K562 (cell line): Measurements from ENCODE around the gene LZTS3. TPM values are rescaled to one million over a fixed set of nuclear protein-coding genes. Genes with fewer than 3 reads are reported as not detected.
"Not testable (repeated sequence)": the region's sequence is repeated elsewhere in the genome, so short reads cannot be mapped to it uniquely, and the experiment has no call there.

Source experiments
- ATAC-seq: fragments of 200-7000 bp; cut with Tn5 transposase; 3 replicates; pipeline ENCODE4 v1.9.1; 2020; ENCODE audit warnings: moderate library complexity
- BruUV-seq: library from RNA; stranded (reverse); fragments of 400-500 nt; replicated peaks from 2 replicates; lab custom pipeline; 2021; lab: Mats Ljungman, UMichigan
- CTCF ChIA-PET: fragments of 300-600 bp; formaldehyde crosslinking; extraction: SDS; loops from one replicate; lab custom pipeline; 2021; ENCODE audit warnings: low intra/inter-chr PET ratio; lab: Yijun Ruan, JAX
- POLR2A ChIA-PET: fragments of 300-600, 350-650 bp; sonication (Branson Sonifier 250); formaldehyde crosslinking; extraction: SDS; loops from one replicate; lab custom pipeline; 2021; ENCODE audit warnings: antibody characterized with exemption, inconsistent platforms; lab: Yijun Ruan, JAX
- DNase-seq, 4 experiments: peaks; one replicate each; pipeline versions ENCODE4 v3.0.0 to v3.0.0-alpha.2; 2011 to 2018; ENCODE audit warnings: low spot score in 3 of 4, mixed read lengths in 3 of 4; ENCODE audit errors: extremely low read depth in 1 of 4
- FAIRE-seq: peaks from 2 replicates; lab custom pipeline; 2011; peaks lifted over from hg19 to GRCh38; lab: Jason Lieb, UNC
- H2AFZ ChIP-seq: 2 replicates; pipeline ENCODE4 v1.6.0; 2011; ENCODE audit warnings: low read depth, low read length, control low read depth, inconsistent platforms
- H3K27ac ChIP-seq: fragments of 200-600 bp; 3 replicates; pipeline ENCODE4 v1.8.0; 2011; ENCODE audit warnings: low read depth, mild to moderate bottlenecking, control low read depth, inconsistent platforms, low read length, moderate library complexity, mixed read lengths; ENCODE audit errors: extremely low read depth
- H3K27me3 ChIP-seq, 2 experiments: fragments of 300-600 bp in 1 of 2; 2 replicates in 1 of 2; 3 replicates in 1 of 2; pipeline versions ENCODE4 v1.6.0 to v1.8.0; 2011; ENCODE audit warnings: inconsistent platforms in 2 of 2, low read length in 2 of 2, mild to moderate bottlenecking in 1 of 2, mixed read lengths in 1 of 2, moderate library complexity in 1 of 2; ENCODE audit not compliant: control insufficient read depth in 2 of 2, insufficient read depth in 2 of 2
- H3K36me3 ChIP-seq: fragments of 300-600 bp; 3 replicates; pipeline ENCODE4 v1.8.0; 2011; ENCODE audit warnings: mild to moderate bottlenecking, low read length, inconsistent platforms; ENCODE audit not compliant: control insufficient read depth, insufficient read depth
- H3K4me1 ChIP-seq, 2 experiments: fragments of 200-600 bp in 1 of 2; replicated peaks in 1 of 2; 2 replicates in 1 of 2; 3 replicates in 1 of 2; pipeline versions ENCODE4 v1.5.1 to v1.8.0; 2011; ENCODE audit warnings: inconsistent platforms in 2 of 2, low read length in 2 of 2, mild to moderate bottlenecking in 1 of 2, mixed read lengths in 1 of 2, moderate library complexity in 1 of 2; ENCODE audit not compliant: control insufficient read depth in 2 of 2, insufficient read depth in 2 of 2
- H3K4me2 ChIP-seq: 2 replicates; pipeline ENCODE4 v1.6.1; 2011; ENCODE audit warnings: low read length, control low read depth, inconsistent platforms, mixed read lengths; ENCODE audit not compliant: insufficient read depth
- H3K4me3 ChIP-seq: fragments of 200-600 bp; sonication (generic), shearing (Covaris generic); 2 replicates; pipeline ENCODE4 v1.5.1; 2016; ENCODE audit warnings: control low read depth, inconsistent platforms
- H3K79me2 ChIP-seq: fragments of 200-600 bp; 3 replicates; pipeline ENCODE4 v1.8.0; 2011; ENCODE audit warnings: low read length, inconsistent platforms; ENCODE audit not compliant: control insufficient read depth, insufficient read depth
- H3K9ac ChIP-seq, 2 experiments: 2 replicates each; pipeline versions ENCODE4 v1.6.0 to v1.6.1; 2011; ENCODE audit warnings: low read depth in 2 of 2, low read length in 2 of 2, control low read depth in 1 of 2, inconsistent platforms in 1 of 2, mild to moderate bottlenecking in 1 of 2, mixed read lengths in 1 of 2; ENCODE audit not compliant: insufficient read depth in 1 of 2
- H3K9me1 ChIP-seq: one replicate; pipeline ENCODE4 v1.6.0; 2011; ENCODE audit warnings: inconsistent platforms, mild to moderate bottlenecking, low read length, moderate library complexity; ENCODE audit not compliant: control insufficient read depth, insufficient read depth
- H3K9me3 ChIP-seq: replicated peaks from 2 replicates; pipeline ENCODE4 v1.5.1; 2011; ENCODE audit warnings: low read depth, low read length, inconsistent platforms; ENCODE audit not compliant: control insufficient read depth, insufficient read depth
- H4K20me1 ChIP-seq: replicated peaks from 2 replicates; pipeline ENCODE4 v1.6.1; 2011; ENCODE audit warnings: low read length, inconsistent platforms, mixed read lengths; ENCODE audit not compliant: control insufficient read depth, insufficient read depth
- PHTF2 ChIP-seq: fragments of 250-450 bp; sonication (Bioruptor Pico); IDR thresholded peaks from 2 replicates; pipeline ENCODE4 v1.5.0; 2021; ENCODE audit warnings: mild to moderate bottlenecking
- WGBS: fragments of 100-300 bp; shearing (Covaris generic); methylation state at CpG from one replicate; pipeline ENCODE4 v1.1.6; 2016; ENCODE audit warnings: low coverage, mixed read lengths; ENCODE audit not compliant: insufficient coverage; ENCODE audit errors: missing lambda C conversion rate; 5-methylcytosine and 5-hydroxymethylcytosine counted together
- in situ Hi-C: fragments of 300-500 bp; cut with MboI; formaldehyde crosslinking; loops from 4 replicates; pipeline ENCODE4 v1.15.0; 2018; ENCODE audit warnings: inconsistent platforms, mixed read lengths
- intact Hi-C: fragments of 100-400 bp; cut with micrococcal nuclease; formaldehyde crosslinking; loops from 2 replicates; pipeline ENCODE4 v1.14.2; 2022
- polyA plus RNA-seq, 8 experiments: library from polyadenylated mRNA; depleted of rRNA in 4 of 8; stranded (reverse) in 5 of 8; unstranded in 3 of 8; fragments of >200 nt; fragmentation: Nextera tagmentation in 2 of 8; fragmentation: Illumina TruSeq in 1 of 8; extraction: Ambion mirVana in 2 of 8; extraction: Trizol in 1 of 8; gene quantifications; 2 replicates each; pipeline versions ENCODE4 v1.2.1 to v1.2.3, GENCODE V29; 2011 to 2014; ENCODE audit warnings: inconsistent platforms in 1 of 8, missing spikeins in 1 of 8
- total RNA-seq, 7 experiments: library from RNA; depleted of rRNA in 6 of 7; stranded (reverse); fragments of >200 nt in 6 of 7; fragmentation: Illumina TruSeq in 2 of 7; extraction: Trizol in 2 of 7; gene quantifications; 2 replicates each; pipeline versions ENCODE4 v1.2.1 to v1.2.3, GENCODE V29; 2011 to 2021; ENCODE audit warnings: low replicate concordance in 1 of 7

The LZTS3 gene
- total and polyA plus RNA-seq, 9 of the 15 experiments (the other 6 are each of a cell fraction or from before 2014, with no cell fraction given), result 0.07 to 2.9 (median 2.0) TPM

DNA sequence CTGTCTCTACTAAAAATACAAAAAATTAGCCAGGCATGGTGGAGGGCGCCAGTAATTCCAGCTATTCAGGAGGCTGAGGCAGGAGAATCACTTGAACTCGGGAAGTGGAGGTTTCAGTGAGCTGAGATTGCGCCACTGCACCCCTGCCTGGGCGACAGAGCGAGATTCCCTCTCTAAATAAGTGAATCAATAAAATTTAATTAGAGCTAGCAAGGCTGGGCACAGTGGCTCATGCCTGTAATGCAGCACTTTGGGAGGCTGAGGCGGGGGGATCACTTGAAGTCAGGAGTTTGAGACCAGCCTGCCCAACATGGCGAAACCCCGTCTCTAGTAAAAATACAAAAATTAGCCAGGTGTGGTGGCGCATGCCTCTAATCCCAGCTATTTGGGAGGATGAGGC lies 14.5 kb upstream of the LZTS3 start:
- CTCF ChIA-PET, intact Hi-C loops, H3K4me3 ChIP-seq, H3K9me3 ChIP-seq, H2AFZ ChIP-seq, H4K20me1 ChIP-seq, BruUV-seq, H3K9ac ChIP-seq, DNase-seq, H3K4me2 ChIP-seq, ATAC-seq, in situ Hi-C loops, H3K27ac ChIP-seq, FAIRE-seq, H3K4me1 ChIP-seq, H3K27me3 ChIP-seq, H3K9me1 ChIP-seq, H3K79me2 ChIP-seq: not testable (repeated sequence)
- peaks cover 33% of the 10 kb centered on the region; the same call in 2 of the 3 replicates for H3K36me3 ChIP-seq
- POLR2A ChIA-PET, result interaction anchor here (0.9 kb wide), 1 partner anchor 16 kb away, joined by 4 read pairs; no protein-coding TSS in a partner anchor
- WGBS, result 95% methylated on average over 9 of the region's 9 CpGs

DNA sequence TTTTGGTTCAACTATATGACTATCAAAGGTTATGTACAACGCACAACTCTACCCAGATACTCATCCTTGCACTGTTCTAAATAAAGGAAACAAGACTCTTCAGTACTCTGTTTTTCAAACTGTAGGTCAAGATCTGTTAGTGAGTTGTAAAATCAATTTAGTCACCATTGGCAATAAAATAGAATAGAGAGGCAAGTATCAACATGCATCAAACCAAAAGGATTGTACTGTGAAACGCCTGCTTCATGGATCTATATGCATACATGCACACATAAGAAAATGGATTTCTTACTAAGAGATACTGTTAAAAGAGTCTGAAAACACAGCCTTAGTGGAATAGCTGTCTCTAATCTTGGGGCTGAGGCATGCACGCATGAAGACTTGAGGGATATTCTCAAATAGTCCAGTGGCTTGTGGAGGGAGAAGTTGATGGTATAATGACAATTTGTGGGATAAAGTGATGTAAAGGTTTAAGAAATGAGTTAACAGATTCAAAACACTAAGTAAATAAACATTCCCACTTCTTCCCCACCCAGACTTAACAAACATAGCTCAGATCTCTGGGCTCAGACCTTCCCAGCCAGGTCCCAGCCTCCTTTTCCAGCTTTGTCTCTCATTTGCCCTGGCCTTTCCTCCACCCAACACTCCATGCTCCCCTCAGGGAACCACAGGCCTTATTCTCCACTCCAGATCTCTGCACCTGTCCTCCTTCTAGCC lies 10.7 kb upstream of the LZTS3 start:
- Histone ChIP-seq H3K9me1 (no peaks in the 10 kb centered on the region), H3K9me3 (no peaks in the 10 kb centered on the region), H3K4me1 (no peaks in the 10 kb centered on the region; a peak in 1 of 5 replicates), H3K27ac (no peak overlapping the region), H3K9ac (no peak overlapping the region), H3K36me3 (no peaks in the 10 kb centered on the region; the same call in 2 of the 3 replicates), H3K27me3 (no peaks in the 10 kb centered on the region), H3K79me2 (no peaks in the 10 kb centered on the region), H4K20me1 (no peaks in the 10 kb centered on the region), H3K4me3 (no peak overlapping the region), H3K4me2 (no peak overlapping the region), H2AFZ (no peak overlapping the region)
- ATAC-seq (no peak), FAIRE-seq (no peak), DNase-seq (no peak)
- POLR2A ChIA-PET, result no interaction called here
- in situ Hi-C loops, result no loop called here
- 61% methylated on average over 3 of the region's 3 CpGs for WGBS
- intact Hi-C loops, result no loop called here
- CTCF ChIA-PET, result no interaction called here
- TF ChIP-seq PHTF2 (CRISPR knock-in tag), result no peak
- BruUV-seq, result no TSS peak
